C4-2B (cell line): ENCODE data around the gene ANGPTL5.

Experiments
- ZFX ChIP-seq: fragments of 450-650 bp; IDR thresholded peaks from 2 replicates; pipeline ENCODE4 v1.6.1; 2017
- TF ChIP-seq, protein P1 (sequence below): fragments of 450-650 bp; conservative IDR thresholded peaks from 2 replicates; pipeline ENCODE4 v1.5.1; 2017; ENCODE audit warnings: mild to moderate bottlenecking

DNA sequence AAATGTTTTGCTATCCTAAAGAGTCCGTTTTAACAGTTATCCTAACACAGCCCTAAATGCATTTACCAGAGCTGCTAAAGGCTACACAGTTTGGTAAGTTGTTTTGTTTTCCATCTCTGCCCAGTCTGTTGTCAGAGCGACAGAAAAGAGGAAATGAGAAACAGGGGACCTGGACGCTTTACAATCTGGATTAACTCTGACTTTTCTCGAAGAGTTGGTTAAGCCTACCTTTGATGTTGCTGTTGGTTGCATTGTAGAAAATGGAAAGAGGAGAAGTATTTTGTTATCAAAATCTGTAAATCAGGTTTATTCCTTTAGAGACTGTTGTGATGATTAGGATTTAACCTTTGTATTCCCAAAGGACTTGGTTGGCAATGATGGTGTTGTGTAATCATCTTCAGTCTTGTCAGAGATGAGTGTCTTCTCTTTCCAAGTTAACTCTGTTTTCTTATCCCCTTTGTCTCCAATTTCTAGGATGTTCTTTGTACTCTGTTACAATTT lies 481 bp downstream of the ANGPTL5 start:
- TF ChIP-seq, protein P1, sequence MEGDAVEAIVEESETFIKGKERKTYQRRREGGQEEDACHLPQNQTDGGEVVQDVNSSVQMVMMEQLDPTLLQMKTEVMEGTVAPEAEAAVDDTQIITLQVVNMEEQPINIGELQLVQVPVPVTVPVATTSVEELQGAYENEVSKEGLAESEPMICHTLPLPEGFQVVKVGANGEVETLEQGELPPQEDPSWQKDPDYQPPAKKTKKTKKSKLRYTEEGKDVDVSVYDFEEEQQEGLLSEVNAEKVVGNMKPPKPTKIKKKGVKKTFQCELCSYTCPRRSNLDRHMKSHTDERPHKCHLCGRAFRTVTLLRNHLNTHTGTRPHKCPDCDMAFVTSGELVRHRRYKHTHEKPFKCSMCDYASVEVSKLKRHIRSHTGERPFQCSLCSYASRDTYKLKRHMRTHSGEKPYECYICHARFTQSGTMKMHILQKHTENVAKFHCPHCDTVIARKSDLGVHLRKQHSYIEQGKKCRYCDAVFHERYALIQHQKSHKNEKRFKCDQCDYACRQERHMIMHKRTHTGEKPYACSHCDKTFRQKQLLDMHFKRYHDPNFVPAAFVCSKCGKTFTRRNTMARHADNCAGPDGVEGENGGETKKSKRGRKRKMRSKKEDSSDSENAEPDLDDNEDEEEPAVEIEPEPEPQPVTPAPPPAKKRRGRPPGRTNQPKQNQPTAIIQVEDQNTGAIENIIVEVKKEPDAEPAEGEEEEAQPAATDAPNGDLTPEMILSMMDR, result no peak
- TF ChIP-seq ZFX, result no peak
